Activated CD4-positive, alpha-beta T cell treated with anti-CD3 and anti-CD28 coated beads, Interleukin-2, amount 10 ng/mL, durations not matched to agents 7 days and 5 days (primary cell): ENCODE results near the gene SCML2. TPM values are rescaled to one million over a fixed set of nuclear protein-coding genes. Genes with fewer than 3 reads are reported as not detected.

Experiments used
- CTCF ChIA-PET: fragments of 350-600 bp; sonication (Branson Sonifier 250); formaldehyde crosslinking; loops from one replicate; lab custom pipeline; 2021; ENCODE audit warnings: antibody characterized with exemption; lab: Charles Lee
- POLR2A ChIA-PET: fragments of 350-600 bp; sonication (Branson Sonifier 250); formaldehyde crosslinking; loops from one replicate; lab custom pipeline; 2021; ENCODE audit warnings: antibody characterized with exemption; lab: Charles Lee
- DNase-seq: peaks from one replicate; pipeline ENCODE4 v3.0.0-alpha.2; 2020
- H3K27ac Mint-ChIP-seq: one replicate; pipeline ENCODE4 v1.8.0; 2021; ENCODE audit warnings: mild to moderate bottlenecking, moderate library complexity, mixed read lengths
- H3K27me3 Mint-ChIP-seq: one replicate; pipeline ENCODE4 v1.8.0; 2021; ENCODE audit warnings: mixed read lengths
- H3K36me3 Mint-ChIP-seq: one replicate; pipeline ENCODE4 v1.8.0; 2021; ENCODE audit warnings: low read depth, mixed read lengths
- H3K4me1 Mint-ChIP-seq: one replicate; pipeline ENCODE4 v1.8.0; 2021; ENCODE audit warnings: mixed read lengths
- H3K4me3 Mint-ChIP-seq: one replicate; pipeline ENCODE4 v1.8.0; 2021; ENCODE audit warnings: mild to moderate bottlenecking, moderate library complexity, mixed read lengths
- H3K9me3 Mint-ChIP-seq: one replicate; pipeline ENCODE4 v1.8.0; 2021; ENCODE audit warnings: mixed read lengths
- total RNA-seq, 2 experiments: library from RNA; stranded (reverse); gene quantifications; one replicate each; pipeline ENCODE4 v1.2.3, GENCODE V29; 2021

The SCML2 gene
- total RNA-seq, 2 experiments from 2014 or later, result 2.4 to 3.5 TPM

- ChIA-PET CTCF (no interaction called here), POLR2A (no interaction called here)
- Mint-ChIP-seq H3K27me3 (no peaks in the 10 kb centered on the region), H3K4me1 (no peaks in the 10 kb centered on the region), H3K9me3 (no peaks in the 10 kb centered on the region), H3K4me3 (no peak overlapping the region), H3K36me3 (no peaks in the 10 kb centered on the region), H3K27ac (no peak overlapping the region)
- no peak for DNase-seq
Observed at GRCh38 chrX:18228069-18228468, 126.4 kb downstream of the SCML2 start.

GRCh38 chrX:18227458-18227857 is 127.0 kb downstream of the SCML2 start:
- no peaks in the 10 kb centered on the region for H3K27me3 Mint-ChIP-seq

GRCh38 chrX:18220786-18221185 is 133.7 kb downstream of the SCML2 start, which contains the start of gene BEND2:
TSS of gene BEND2 (minus strand) at chrX:18220886. CDS start at chrX:18220750, 136 bp downstream.
- Mint-ChIP-seq H3K36me3 (no peaks in the 10 kb centered on the region), H3K9me3 (no peaks in the 10 kb centered on the region), H3K27me3 (no peaks in the 10 kb centered on the region), H3K4me3 (no peak within 1 kb of the TSS), H3K4me1 (no peaks in the 10 kb centered on the region), H3K27ac (no peak within 1 kb of the TSS)
- DNase-seq, result no peak
- ChIA-PET CTCF (no interaction called here), POLR2A (no interaction called here)

More at GRCh38 chrX:18227458-18227857, 127.0 kb downstream of the SCML2 start:
- ChIA-PET CTCF (no interaction called here), POLR2A (no interaction called here)
- no peak overlapping the region for H3K27ac Mint-ChIP-seq
- H3K36me3 Mint-ChIP-seq, result no peaks in the 10 kb centered on the region
- no peak overlapping the region for H3K4me3 Mint-ChIP-seq
- H3K4me1 Mint-ChIP-seq, result no peaks in the 10 kb centered on the region
- no peaks in the 10 kb centered on the region for H3K9me3 Mint-ChIP-seq
- no peak for DNase-seq

- no peak for DNase-seq
- Mint-ChIP-seq H3K4me3 (no peak overlapping the region), H3K27ac (no peak overlapping the region), H3K36me3 (no peaks in the 10 kb centered on the region), H3K27me3 (no peaks in the 10 kb centered on the region), H3K9me3 (no peaks in the 10 kb centered on the region), H3K4me1 (no peaks in the 10 kb centered on the region)
- ChIA-PET CTCF (no interaction called here), POLR2A (no interaction called here)
Observed at GRCh38 chrX:18210470-18210869, 144.0 kb downstream of the SCML2 start.

GRCh38 chrX:18206657-18207056 is 147.8 kb downstream of the SCML2 start:
- ChIA-PET POLR2A (no interaction called here), CTCF (no interaction called here)
- no peaks in the 10 kb centered on the region for H3K4me1 Mint-ChIP-seq
- no peak overlapping the region for H3K4me3 Mint-ChIP-seq
- no peak overlapping the region for H3K27ac Mint-ChIP-seq
- no peaks in the 10 kb centered on the region for H3K27me3 Mint-ChIP-seq
- H3K9me3 Mint-ChIP-seq, result no peaks in the 10 kb centered on the region
- no peaks in the 10 kb centered on the region for H3K36me3 Mint-ChIP-seq
- DNase-seq, result no peak

- DNase-seq, result no peak
- POLR2A ChIA-PET, result no interaction called here
- CTCF ChIA-PET, result no interaction called here
- Mint-ChIP-seq H3K27ac (no peak overlapping the region), H3K4me1 (no peaks in the 10 kb centered on the region), H3K9me3 (no peaks in the 10 kb centered on the region), H3K4me3 (no peak overlapping the region), H3K27me3 (peaks cover 3% of the 10 kb centered on the region), H3K36me3 (no peaks in the 10 kb centered on the region)
Observed at GRCh38 chrX:18203631-18204030, 150.9 kb downstream of the SCML2 start.

- H3K4me3 Mint-ChIP-seq, result no peak overlapping the region
- H3K27me3 Mint-ChIP-seq, result peaks cover 3% of the 10 kb centered on the region
- ChIA-PET POLR2A (no interaction called here), CTCF (no interaction called here)
- no peak overlapping the region for H3K27ac Mint-ChIP-seq
- H3K4me1 Mint-ChIP-seq, result no peaks in the 10 kb centered on the region
- H3K36me3 Mint-ChIP-seq, result no peaks in the 10 kb centered on the region
- H3K9me3 Mint-ChIP-seq, result no peaks in the 10 kb centered on the region
- no peak for DNase-seq
Observed at GRCh38 chrX:18194688-18195087, 159.8 kb downstream of the SCML2 start.

Other genes with a start within 250 kb of the SCML2 start
- gene BEND2, start 133.8 kb downstream of the SCML2 start, total RNA-seq, result not detected
- gene CDKL5, start 70.9 kb upstream of the SCML2 start, total RNA-seq, result 1 to 10 TPM; 1.3 to 1.6 TPM